IMR-90 (cell line): ENCODE measurements around the gene THYN1. TPM values are rescaled to one million over a fixed set of nuclear protein-coding genes. Genes with fewer than 3 reads are reported as not detected.
"Not testable (repeated sequence)": the region's sequence is repeated elsewhere in the genome, so short reads cannot be mapped to it uniquely, and the experiment has no call there.

Experiments used
- ATAC-seq: fragments of 200-7000 bp; cut with Tn5 transposase; 2 replicates; pipeline ENCODE4 v1.9.1; 2020; ENCODE audit warnings: low read depth, mild to moderate bottlenecking, moderate library complexity
- BruUV-seq: library from RNA; stranded (reverse); fragments of 400-500 nt; replicated peaks from 2 replicates; lab custom pipeline; 2021; lab: Mats Ljungman, UMichigan
- CTCF ChIA-PET: fragments of 300-600 bp; formaldehyde crosslinking; extraction: SDS; loops from one replicate; lab custom pipeline; 2021; ENCODE audit warnings: antibody characterized with exemption; lab: Yijun Ruan, JAX
- POLR2A ChIA-PET: fragments of 300-600 bp; sonication (Branson Sonifier 250); formaldehyde crosslinking; loops from one replicate; lab custom pipeline; 2022; ENCODE audit warnings: antibody characterized with exemption; ENCODE audit not compliant: unreplicated experiment; lab: Charles Lee
- DNase-seq: peaks from one replicate; pipeline ENCODE4 v3.0.0; 2013
- H2AFZ ChIP-seq: replicated peaks from 2 replicates; pipeline ENCODE3; 2013; ENCODE audit warnings: low read length, mild to moderate bottlenecking; ENCODE audit not compliant: poor library complexity
- H2AK5ac ChIP-seq: 2 replicates; pipeline ENCODE4 v1.6.1; 2013; ENCODE audit warnings: low read depth, low read length, inconsistent platforms
- H2AK9ac ChIP-seq: replicated peaks from 2 replicates; pipeline ENCODE3; 2013; ENCODE audit warnings: mild to moderate bottlenecking, low read depth, low read length, moderate library complexity; ENCODE audit not compliant: poor library complexity
- H2BK120ac ChIP-seq: 2 replicates; pipeline ENCODE4 v1.6.1; 2013; ENCODE audit warnings: low read depth, low read length, inconsistent platforms
- H2BK15ac ChIP-seq: 3 replicates; pipeline ENCODE4 v1.6.1; 2013; ENCODE audit warnings: low read depth, low read length, inconsistent platforms
- H2BK20ac ChIP-seq: 2 replicates; pipeline ENCODE4 v1.6.1; 2013; ENCODE audit warnings: low read depth, mild to moderate bottlenecking, inconsistent platforms, low read length, moderate library complexity
- H2BK5ac ChIP-seq: 2 replicates; pipeline ENCODE4 v1.6.1; 2013; ENCODE audit warnings: mild to moderate bottlenecking, low read depth, low read length, inconsistent platforms; ENCODE audit not compliant: poor library complexity, severe bottlenecking
- H3K14ac ChIP-seq: replicated peaks from 2 replicates; pipeline ENCODE4 v1.6.1; 2013; ENCODE audit warnings: low read depth, low read length, inconsistent platforms
- H3K18ac ChIP-seq: 2 replicates; pipeline ENCODE4 v1.6.1; 2013; ENCODE audit warnings: low read depth, low read length, control low read depth
- H3K23ac ChIP-seq: 2 replicates; pipeline ENCODE4 v1.6.1; 2013; ENCODE audit warnings: low read depth, low read length, inconsistent platforms
- H3K27ac ChIP-seq: 2 replicates; pipeline ENCODE4 v1.5.1; 2013; ENCODE audit warnings: mild to moderate bottlenecking, control low read depth, low read length; ENCODE audit not compliant: insufficient read depth
- H3K27me3 ChIP-seq: 2 replicates; pipeline ENCODE4 v1.6.1; 2013; ENCODE audit warnings: low read length; ENCODE audit not compliant: control insufficient read depth, insufficient read depth
- H3K36me3 ChIP-seq: 2 replicates; pipeline ENCODE4 v1.6.1; 2013; ENCODE audit warnings: low read length, mixed read lengths; ENCODE audit not compliant: control insufficient read depth, insufficient read depth
- H3K4ac ChIP-seq: 2 replicates; pipeline ENCODE4 v1.6.1; 2013; ENCODE audit warnings: low read depth, low read length, inconsistent platforms
- H3K4me1 ChIP-seq: 2 replicates; pipeline ENCODE4 v1.6.1; 2013; ENCODE audit warnings: low read length, mixed read lengths; ENCODE audit not compliant: control insufficient read depth, insufficient read depth
- H3K4me2 ChIP-seq: 2 replicates; pipeline ENCODE4 v1.6.1; 2013; ENCODE audit warnings: low read depth, mild to moderate bottlenecking, control low read depth, low read length, moderate library complexity
- H3K4me3 ChIP-seq: 2 replicates; pipeline ENCODE4 v1.5.1; 2013; ENCODE audit warnings: low read depth, mild to moderate bottlenecking, control low read depth, low read length, moderate library complexity; ENCODE audit not compliant: insufficient read depth
- H3K56ac ChIP-seq: 2 replicates; pipeline ENCODE4 v1.6.1; 2013; ENCODE audit warnings: low read length, inconsistent platforms; ENCODE audit not compliant: insufficient read depth; ENCODE audit errors: extremely low read depth
- H3K79me1 ChIP-seq, 2 experiments: 2 replicates each; pipeline ENCODE4 v1.6.1; 2013; ENCODE audit warnings: low read length in 2 of 2, inconsistent platforms in 1 of 2, low read depth in 1 of 2
- H3K9ac ChIP-seq: 2 replicates; pipeline ENCODE4 v1.6.1; 2013; ENCODE audit warnings: low read depth, low read length, control low read depth
- H3K9me1 ChIP-seq: 2 replicates; pipeline ENCODE4 v1.6.1; 2013; ENCODE audit warnings: low read length, inconsistent platforms; ENCODE audit not compliant: insufficient read depth
- H3K9me3 ChIP-seq: 2 replicates; pipeline ENCODE4 v1.6.1; 2013; ENCODE audit warnings: low read length; ENCODE audit not compliant: control insufficient read depth, insufficient read depth
- H4K20me1 ChIP-seq: 2 replicates; pipeline ENCODE4 v1.6.1; 2013; ENCODE audit warnings: low read length, inconsistent platforms; ENCODE audit not compliant: insufficient read depth
- H4K5ac ChIP-seq: 2 replicates; pipeline ENCODE4 v1.6.1; 2013; ENCODE audit warnings: mild to moderate bottlenecking, low read depth, low read length, control low read depth
- H4K8ac ChIP-seq, 2 experiments: 2 replicates each; pipeline ENCODE4 v1.6.1; 2013; ENCODE audit warnings: low read depth in 2 of 2, low read length in 2 of 2, control low read depth in 1 of 2, inconsistent platforms in 1 of 2
- H4K91ac ChIP-seq: 2 replicates; pipeline ENCODE4 v1.6.1; 2013; ENCODE audit warnings: low read depth, low read length, inconsistent platforms; ENCODE audit not compliant: insufficient read depth
- WGBS, 2 experiments: methylation state at CpG; one replicate each; pipeline versions ENCODE4 v1.1.5 to v1.1.7; 2013; ENCODE audit warnings: missing lambda C conversion rate in 2 of 2; ENCODE audit not compliant: insufficient read length in 1 of 2; ENCODE audit errors: extremely low coverage in 2 of 2; 5-methylcytosine and 5-hydroxymethylcytosine counted together
- dilution Hi-C: fragments of 300-500 bp; cut with HindIII; formaldehyde crosslinking; loops from one replicate; pipeline ENCODE4 v1.14.3; 2018; ENCODE audit warnings: low sequenced_read_pairs; ENCODE audit not compliant: unreplicated experiment
- in situ Hi-C: fragments of 300-500 bp; cut with MboI; formaldehyde crosslinking; loops from 3 replicates; pipeline ENCODE4 v1.14.3; 2019; ENCODE audit warnings: low sequenced_read_pairs, inconsistent platforms, mixed read lengths
- intact Hi-C: fragments of 100-400 bp; cut with micrococcal nuclease; formaldehyde crosslinking; loops from 2 replicates; pipeline ENCODE4 v1.10.0; 2022
- polyA plus RNA-seq, 3 experiments: library from polyadenylated mRNA; depleted of rRNA; stranded (reverse); fragments of >200 nt; gene quantifications; 2 replicates each; pipeline ENCODE4 v1.2.3, GENCODE V29; 2012; ENCODE audit warnings: low replicate concordance in 1 of 3
- total RNA-seq: library from RNA; depleted of rRNA; stranded (reverse); fragments of >200 nt; gene quantifications from 2 replicates; pipeline ENCODE4 v1.2.3, GENCODE V29; 2012

The THYN1 gene
- total and polyA plus RNA-seq, 2 of the 4 experiments (the other 2 are of a cell fraction), result 43.1 to 72.1 TPM

DNA sequence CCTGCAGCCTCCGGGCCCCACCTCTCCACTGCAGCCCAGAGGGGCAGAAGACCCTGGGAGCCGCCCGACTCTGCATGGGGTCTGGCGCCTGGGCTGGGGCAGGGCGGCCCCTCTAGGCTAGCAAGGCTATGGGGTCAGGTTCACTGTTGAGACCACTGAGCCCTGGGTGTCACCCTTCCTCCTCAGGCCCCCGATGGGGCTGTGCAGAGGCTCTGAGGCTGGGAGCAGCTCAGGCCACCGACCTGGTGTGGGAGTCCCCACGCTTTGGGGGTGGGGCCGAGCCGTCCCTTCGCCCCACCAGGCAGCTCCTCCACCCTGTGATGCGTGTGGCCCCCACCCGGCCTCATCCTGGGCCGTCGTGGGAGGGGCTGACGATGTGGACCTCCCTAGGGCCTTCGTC is 28.5 kb upstream of the THYN1 start:
- ATAC-seq, H2BK15ac ChIP-seq, H3K9me1 ChIP-seq, H3K14ac ChIP-seq, H2BK120ac ChIP-seq, BruUV-seq, H2BK5ac ChIP-seq, in situ Hi-C loops, H3K9me3 ChIP-seq, H2BK20ac ChIP-seq, H3K27ac ChIP-seq, H3K4me1 ChIP-seq, H3K4me3 ChIP-seq, H4K20me1 ChIP-seq, intact Hi-C loops, CTCF ChIA-PET, H4K5ac ChIP-seq, H3K79me1 ChIP-seq, H3K36me3 ChIP-seq, H3K4ac ChIP-seq, H2AK5ac ChIP-seq, POLR2A ChIA-PET, H2AK9ac ChIP-seq, DNase-seq, H4K91ac ChIP-seq, dilution Hi-C loops, H3K56ac ChIP-seq, H3K4me2 ChIP-seq, H3K9ac ChIP-seq, H3K18ac ChIP-seq, H4K8ac ChIP-seq, H3K23ac ChIP-seq, H2AFZ ChIP-seq: not testable (repeated sequence)
- WGBS, 2 experiments, result 80% methylated on average over 1 of the region's 17 CpGs; no CpG with 5 or more reads in 1 of the 2 experiments
- peaks cover 22% of the 10 kb centered on the region for H3K27me3 ChIP-seq
